ENCODE results near the gene ATG16L1.

DNA sequence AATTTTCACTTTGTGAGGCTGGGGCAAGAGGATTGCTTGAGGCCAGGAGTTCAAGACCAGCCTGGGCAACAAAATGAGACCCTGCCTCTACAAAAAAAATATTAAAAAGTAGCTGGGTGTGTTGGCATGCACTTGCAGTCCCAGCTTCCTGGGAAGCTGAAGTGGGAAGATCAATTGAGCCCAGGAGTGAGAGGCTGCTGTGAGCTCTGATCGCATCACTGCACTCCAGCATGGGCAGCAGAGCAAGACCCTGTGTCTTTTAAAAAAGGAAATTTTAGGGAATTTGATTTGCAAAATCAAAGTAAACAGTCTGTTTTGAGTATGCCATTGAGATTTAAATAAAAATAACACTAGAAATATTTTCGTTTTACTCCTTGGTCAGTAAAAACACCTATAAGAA, 27.4 kb downstream of the ATG16L1 start:
- TF ChIP-seq, protein P1, sequence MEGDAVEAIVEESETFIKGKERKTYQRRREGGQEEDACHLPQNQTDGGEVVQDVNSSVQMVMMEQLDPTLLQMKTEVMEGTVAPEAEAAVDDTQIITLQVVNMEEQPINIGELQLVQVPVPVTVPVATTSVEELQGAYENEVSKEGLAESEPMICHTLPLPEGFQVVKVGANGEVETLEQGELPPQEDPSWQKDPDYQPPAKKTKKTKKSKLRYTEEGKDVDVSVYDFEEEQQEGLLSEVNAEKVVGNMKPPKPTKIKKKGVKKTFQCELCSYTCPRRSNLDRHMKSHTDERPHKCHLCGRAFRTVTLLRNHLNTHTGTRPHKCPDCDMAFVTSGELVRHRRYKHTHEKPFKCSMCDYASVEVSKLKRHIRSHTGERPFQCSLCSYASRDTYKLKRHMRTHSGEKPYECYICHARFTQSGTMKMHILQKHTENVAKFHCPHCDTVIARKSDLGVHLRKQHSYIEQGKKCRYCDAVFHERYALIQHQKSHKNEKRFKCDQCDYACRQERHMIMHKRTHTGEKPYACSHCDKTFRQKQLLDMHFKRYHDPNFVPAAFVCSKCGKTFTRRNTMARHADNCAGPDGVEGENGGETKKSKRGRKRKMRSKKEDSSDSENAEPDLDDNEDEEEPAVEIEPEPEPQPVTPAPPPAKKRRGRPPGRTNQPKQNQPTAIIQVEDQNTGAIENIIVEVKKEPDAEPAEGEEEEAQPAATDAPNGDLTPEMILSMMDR (IDR thresholded peaks at IDR 0.05; ENCODE audit: low read length) = no peak
- no peak for TF ChIP-seq EZH2 (IDR thresholded peaks at IDR 0.05; ENCODE audit: borderline replicate concordance, low read length)

Data from OCI-LY1 (cell line).